GM20431 (cell line): ENCODE results near the gene CCDC136.

Experiments
- in situ Hi-C: fragments of 300-500 bp; cut with MseI, MboI; formaldehyde crosslinking; loops from one replicate; pipeline ENCODE4 v1.15.0; 2020; ENCODE audit warnings: low sequenced_read_pairs; ENCODE audit not compliant: unreplicated experiment

Gene CCDC136

GRCh38 chr7:128841921-128842673 lies 50.3 kb downstream of the CCDC136 start:
- in situ Hi-C loops: no loop called here

GRCh38 chr7:128842674-128843641 lies 51.2 kb downstream of the CCDC136 start:
- in situ Hi-C loops: no loop called here

- in situ Hi-C loops: no loop called here
These were observed 52.3 kb downstream of the CCDC136 start for GRCh38 chr7:128843938-128844621.

- in situ Hi-C loops: no loop called here
These were observed 53.1 kb downstream of the CCDC136 start for GRCh38 chr7:128844777-128845311.

GRCh38 chr7:128845475-128845874 lies 53.7 kb downstream of the CCDC136 start:
- in situ Hi-C loops: no loop called here

- in situ Hi-C loops: no loop called here
These were observed 54.2 kb downstream of the CCDC136 start for GRCh38 chr7:128845987-128846386.

GRCh38 chr7:128846781-128847444 lies 55.1 kb downstream of the CCDC136 start:
- in situ Hi-C loops: no loop called here

GRCh38 chr7:128847721-128848211 lies 56.0 kb downstream of the CCDC136 start:
- in situ Hi-C loops: no loop called here

GRCh38 chr7:128848289-128849155 lies 56.8 kb downstream of the CCDC136 start:
- in situ Hi-C loops: no loop called here

GRCh38 chr7:128849156-128849515 lies 57.4 kb downstream of the CCDC136 start:
- in situ Hi-C loops: no loop called here

GRCh38 chr7:128849804-128850490 lies 58.2 kb downstream of the CCDC136 start:
- in situ Hi-C loops: no loop called here

GRCh38 chr7:128852537-128853254 lies 60.9 kb downstream of the CCDC136 start:
- in situ Hi-C loops: no loop called here

- in situ Hi-C loops: no loop called here
These were observed 62.0 kb downstream of the CCDC136 start for GRCh38 chr7:128853799-128854198.

- in situ Hi-C loops: no loop called here
These were observed 62.6 kb downstream of the CCDC136 start for GRCh38 chr7:128854396-128854795.

GRCh38 chr7:128855559-128855958 lies 63.8 kb downstream of the CCDC136 start:
- in situ Hi-C loops: no loop called here

GRCh38 chr7:128856001-128856718 lies 64.4 kb downstream of the CCDC136 start:
- in situ Hi-C loops: no loop called here
